ENCODE data around the gene OTOP3.
"Not testable (repeated sequence)": the region's sequence is repeated elsewhere in the genome, so short reads cannot be mapped to it uniquely, and the experiment has no call there.

Gene OTOP3

DNA sequence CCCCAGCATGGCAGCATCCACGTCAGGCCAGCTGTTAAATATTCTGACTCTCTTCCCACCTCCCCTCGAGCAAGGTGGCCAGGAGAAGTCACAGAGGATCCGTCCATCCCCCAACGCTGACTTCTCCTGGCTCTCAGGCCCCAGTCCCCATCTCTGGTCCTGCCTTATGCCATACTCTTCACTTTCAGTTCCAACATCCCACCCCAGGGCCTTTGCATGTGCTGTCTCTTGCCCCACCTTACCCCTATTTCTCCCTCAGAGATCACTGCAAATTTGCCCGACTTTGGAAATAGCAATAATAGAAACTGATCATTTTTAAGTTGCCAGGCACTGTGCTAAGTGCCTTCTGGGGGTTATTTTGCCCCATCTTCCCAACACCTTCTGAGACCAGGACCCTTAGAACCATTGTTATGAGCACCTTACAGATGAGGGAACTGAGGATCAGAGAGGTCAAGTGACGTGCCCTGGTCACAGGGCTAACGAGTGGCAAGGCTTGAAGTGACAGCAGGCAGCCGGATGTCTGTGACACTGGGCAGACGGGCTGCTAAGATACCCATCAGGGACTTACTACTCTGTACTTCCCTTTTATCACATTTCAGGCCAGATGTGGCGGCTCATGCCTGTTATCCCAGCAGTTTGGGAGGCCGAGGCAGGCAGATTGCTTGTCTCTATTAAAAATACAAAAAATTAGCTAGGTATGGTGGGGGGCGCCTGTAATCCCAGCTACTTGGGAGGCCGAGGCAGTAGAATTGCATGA lies 19.1 kb downstream of the OTOP3 start:
- H3K36me3 Mint-ChIP-seq (ENCODE audit: low read depth), result no peaks in the 10 kb centered on the region
- H3K4me1 Mint-ChIP-seq (ENCODE audit: low read depth), result peaks cover 9% of the 10 kb centered on the region
- peaks cover 61% of the 10 kb centered on the region for H3K27me3 Mint-ChIP-seq
- peaks cover 8% of the 10 kb centered on the region for H3K9me3 Mint-ChIP-seq
- intact Hi-C loops (cut with micrococcal nuclease), result no loop called here
- H3K27ac Mint-ChIP-seq, result no peak overlapping the region
- no peak overlapping the region for H3K4me3 Mint-ChIP-seq

DNA sequence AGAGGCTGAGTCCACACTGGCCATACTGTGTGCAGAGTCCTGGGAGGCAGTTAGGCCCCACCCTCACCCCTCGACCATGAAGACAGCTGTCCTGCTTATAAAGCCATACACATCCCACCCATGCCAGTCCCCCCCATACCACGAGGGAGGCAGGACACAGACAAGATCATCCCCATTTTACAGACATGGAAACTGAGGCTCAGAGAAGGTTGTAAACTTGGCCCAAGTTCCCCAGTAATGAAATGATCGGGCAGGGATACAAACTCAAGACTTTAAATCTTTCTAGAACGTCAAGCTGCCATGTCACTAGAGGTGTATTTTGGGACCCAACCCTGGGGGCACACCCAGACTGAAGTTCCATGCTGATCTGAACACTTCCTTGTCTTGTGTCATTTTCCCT lies 20.4 kb downstream of the OTOP3 start:
- intact Hi-C loops (cut with micrococcal nuclease), result no loop called here
- H3K27me3 Mint-ChIP-seq, result peaks cover 60% of the 10 kb centered on the region
- no peak overlapping the region for H3K4me3 Mint-ChIP-seq
- H3K4me1 Mint-ChIP-seq (ENCODE audit: low read depth), result peaks cover 21% of the 10 kb centered on the region
- no peak overlapping the region for H3K27ac Mint-ChIP-seq
- H3K36me3 Mint-ChIP-seq (ENCODE audit: low read depth), result no peaks in the 10 kb centered on the region
- peaks cover 8% of the 10 kb centered on the region for H3K9me3 Mint-ChIP-seq

DNA sequence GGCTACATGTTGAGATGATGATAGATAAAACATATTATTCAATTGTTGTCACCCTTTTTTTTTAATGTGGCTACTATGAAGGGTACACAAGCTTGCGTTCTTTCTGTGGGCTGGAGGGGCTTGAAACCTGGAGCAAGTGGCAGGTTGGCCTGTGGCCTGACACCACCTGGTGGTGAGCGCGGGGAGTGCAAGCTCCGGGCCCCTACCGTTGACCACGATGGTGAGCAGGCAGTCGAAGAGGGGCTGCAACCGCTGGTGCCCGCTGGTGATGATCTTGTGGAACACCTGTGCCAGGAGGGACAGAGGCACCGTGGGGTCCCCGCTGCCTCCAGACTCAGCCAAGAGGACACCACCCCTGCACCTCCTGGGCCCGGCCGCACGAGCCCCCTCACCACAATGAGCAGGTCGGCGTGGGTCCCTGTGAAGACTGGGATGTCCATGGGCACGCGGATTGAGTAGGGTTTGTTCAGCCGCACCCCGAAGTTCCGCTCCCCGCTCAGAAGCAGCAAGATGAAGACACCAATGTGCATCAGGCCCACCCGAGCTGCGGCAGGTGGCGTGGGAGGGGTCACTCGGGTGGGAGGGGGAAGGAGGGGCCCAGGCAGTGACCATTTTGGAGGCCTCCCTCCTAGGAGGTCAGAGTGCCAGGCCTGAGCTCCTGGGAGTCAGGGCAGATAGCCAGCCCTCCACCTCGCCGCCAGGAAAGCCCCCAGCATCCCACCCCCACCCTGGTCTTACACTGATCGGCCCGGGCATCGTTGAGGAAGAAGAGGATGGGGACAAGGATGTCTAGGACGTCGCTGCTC lies 22.4 kb downstream of the OTOP3 start:
- intact Hi-C loops (cut with micrococcal nuclease), result loop anchor here (1.0 kb wide), 1 partner anchor 35 kb away; the partner anchor contains the start of gene USH1G
- Mint-ChIP-seq H3K27me3 (peaks cover 63% of the 10 kb centered on the region), H3K36me3 (ENCODE audit: low read depth) (no peaks in the 10 kb centered on the region), H3K4me1 (ENCODE audit: low read depth) (peaks cover 21% of the 10 kb centered on the region), H3K4me3 (no peak overlapping the region), H3K9me3 (peaks cover 8% of the 10 kb centered on the region), H3K27ac (no peak overlapping the region)

GRCh38 chr17:74959826-74960515 lies 24.3 kb downstream of the OTOP3 start:
- intact Hi-C loops (cut with micrococcal nuclease), result loop anchor here (2.0 kb wide), 1 partner anchor 241 kb away; no protein-coding TSS in a partner anchor
- Mint-ChIP-seq H3K9me3 (peaks cover 8% of the 10 kb centered on the region), H3K27me3 (peaks cover 57% of the 10 kb centered on the region), H3K4me1 (ENCODE audit: low read depth) (peaks cover 18% of the 10 kb centered on the region), H3K36me3 (ENCODE audit: low read depth) (no peaks in the 10 kb centered on the region), H3K4me3 (no peak overlapping the region), H3K27ac (no peak overlapping the region)

GRCh38 chr17:74960570-74961342 lies 25.1 kb downstream of the OTOP3 start:
- Mint-ChIP-seq H3K4me3 (no peak overlapping the region), H3K4me1 (ENCODE audit: low read depth) (peaks cover 18% of the 10 kb centered on the region), H3K9me3 (peaks cover 8% of the 10 kb centered on the region), H3K27ac (no peak overlapping the region), H3K36me3 (ENCODE audit: low read depth) (no peaks in the 10 kb centered on the region), H3K27me3 (peaks cover 58% of the 10 kb centered on the region)
- intact Hi-C loops (cut with micrococcal nuclease), result loop anchor here (1.0 to 2.0 kb wide), 2 partner anchors 46 to 240 kb away; no protein-coding TSS in a partner anchor

GRCh38 chr17:74961657-74962350 lies 26.1 kb downstream of the OTOP3 start:
- H3K27ac Mint-ChIP-seq, result no peak overlapping the region
- peaks cover 49% of the 10 kb centered on the region for H3K27me3 Mint-ChIP-seq
- peaks cover 1% of the 10 kb centered on the region for H3K9me3 Mint-ChIP-seq
- H3K4me1 Mint-ChIP-seq (ENCODE audit: low read depth), result peaks cover 18% of the 10 kb centered on the region
- no peak overlapping the region for H3K4me3 Mint-ChIP-seq
- intact Hi-C loops (cut with micrococcal nuclease), result loop anchor here (1.0 to 2.0 kb wide), 2 partner anchors 44 to 239 kb away; no protein-coding TSS in a partner anchor
- no peaks in the 10 kb centered on the region for H3K36me3 Mint-ChIP-seq (ENCODE audit: low read depth)

DNA sequence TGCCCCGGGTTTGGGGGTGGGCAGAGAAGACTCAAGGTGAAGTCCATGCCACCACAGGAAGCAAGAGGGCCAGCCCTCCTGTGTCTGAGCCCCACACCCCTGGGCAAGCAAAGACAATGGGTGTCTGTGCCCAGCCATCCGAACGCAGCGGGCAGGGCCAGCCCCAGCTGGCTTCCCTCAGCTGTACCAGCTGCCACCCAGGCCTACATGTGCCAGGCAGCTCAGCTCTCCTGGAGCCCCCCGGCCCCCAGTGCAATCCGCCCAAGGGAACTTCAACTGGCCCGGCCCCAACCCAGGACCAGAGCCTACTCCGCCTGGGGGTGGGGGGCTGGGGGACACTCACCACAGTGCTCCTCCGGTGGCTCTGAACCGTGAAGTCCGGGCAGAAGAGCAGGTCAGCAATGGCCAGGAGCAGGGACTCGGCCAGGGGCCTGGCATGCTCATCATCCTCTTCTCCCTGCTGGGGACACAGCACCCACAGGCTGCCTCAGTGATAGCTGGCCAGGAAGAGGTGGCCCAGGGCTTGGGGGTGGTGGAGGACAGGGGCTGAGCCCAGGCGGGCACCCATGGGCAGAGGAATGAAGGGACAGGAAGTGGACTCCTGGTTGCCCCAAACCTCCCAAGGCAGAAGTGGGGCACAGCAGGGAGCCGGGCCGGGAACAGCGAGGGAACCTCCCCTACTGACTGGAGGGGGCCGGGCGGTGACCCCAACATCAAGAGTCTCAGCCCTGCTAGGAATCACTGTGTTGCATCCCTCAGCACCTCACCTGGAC lies 27.1 kb downstream of the OTOP3 start:
- peaks cover 18% of the 10 kb centered on the region for H3K4me1 Mint-ChIP-seq (ENCODE audit: low read depth)
- H3K27me3 Mint-ChIP-seq, result peaks cover 51% of the 10 kb centered on the region
- no peaks in the 10 kb centered on the region for H3K9me3 Mint-ChIP-seq
- no peak overlapping the region for H3K27ac Mint-ChIP-seq
- H3K4me3 Mint-ChIP-seq, result no peak overlapping the region
- intact Hi-C loops (cut with micrococcal nuclease), result no loop called here
- no peaks in the 10 kb centered on the region for H3K36me3 Mint-ChIP-seq (ENCODE audit: low read depth)

DNA sequence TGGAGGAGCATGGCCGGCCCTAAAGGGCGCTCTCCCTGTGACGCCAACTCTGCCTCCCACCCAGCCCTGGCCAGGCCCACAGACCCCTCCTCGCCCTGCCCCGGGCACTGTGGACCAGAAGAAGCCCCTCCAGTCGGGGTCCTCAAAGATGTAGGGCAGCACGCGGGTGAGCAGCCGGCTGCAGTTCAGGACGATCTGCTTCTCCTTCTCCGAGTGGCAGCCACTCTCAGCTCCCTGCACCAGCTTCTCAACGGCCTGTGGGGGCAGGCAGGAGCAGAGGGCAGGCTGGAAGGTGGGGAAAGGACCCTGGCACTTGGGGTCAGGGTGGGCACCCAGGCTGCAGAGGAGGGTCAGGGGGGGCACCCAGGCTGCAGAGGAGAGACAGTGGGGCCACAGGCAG lies 28.0 kb downstream of the OTOP3 start:
- H3K27me3 Mint-ChIP-seq, result peaks cover 46% of the 10 kb centered on the region
- peaks cover 18% of the 10 kb centered on the region for H3K4me1 Mint-ChIP-seq (ENCODE audit: low read depth)
- no peaks in the 10 kb centered on the region for H3K9me3 Mint-ChIP-seq
- no peaks in the 10 kb centered on the region for H3K36me3 Mint-ChIP-seq (ENCODE audit: low read depth)
- H3K27ac Mint-ChIP-seq, result no peak overlapping the region
- H3K4me3 Mint-ChIP-seq, result no peak overlapping the region
- intact Hi-C loops (cut with micrococcal nuclease), result no loop called here

DNA sequence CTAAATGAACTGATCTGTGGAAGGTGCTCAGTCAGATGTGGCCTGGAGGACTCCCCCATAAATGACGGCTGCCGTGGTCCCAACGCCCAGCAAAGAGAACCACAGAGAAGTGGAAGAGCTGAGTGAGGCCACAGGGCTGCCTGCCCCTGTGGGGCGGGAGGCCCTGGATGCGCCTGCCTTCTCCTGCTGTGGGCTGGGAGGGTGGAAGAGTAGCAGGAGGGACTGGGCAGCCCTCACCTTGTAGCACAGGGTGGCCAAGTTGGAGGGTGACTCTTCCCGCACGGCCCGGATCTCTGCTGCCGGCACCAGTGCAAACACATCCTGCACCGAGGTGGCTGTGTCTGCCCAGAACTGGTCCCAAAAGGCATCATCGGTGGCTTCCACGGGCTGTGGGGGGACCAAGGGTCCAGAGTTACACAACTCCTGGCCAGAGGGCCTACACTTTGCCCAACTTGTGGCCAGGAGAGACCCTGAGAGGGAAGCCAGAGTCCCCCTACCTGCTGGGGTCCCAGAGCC lies 28.6 kb downstream of the OTOP3 start:
- Mint-ChIP-seq H3K27ac (no peak overlapping the region), H3K4me3 (no peak overlapping the region), H3K36me3 (ENCODE audit: low read depth) (no peaks in the 10 kb centered on the region), H3K9me3 (no peaks in the 10 kb centered on the region), H3K27me3 (peaks cover 46% of the 10 kb centered on the region), H3K4me1 (ENCODE audit: low read depth) (peaks cover 18% of the 10 kb centered on the region)
- intact Hi-C loops (cut with micrococcal nuclease), result no loop called here

- H3K36me3 Mint-ChIP-seq (ENCODE audit: low read depth), result no peaks in the 10 kb centered on the region
- no peaks in the 10 kb centered on the region for H3K9me3 Mint-ChIP-seq
- no peak overlapping the region for H3K27ac Mint-ChIP-seq
- H3K4me1 Mint-ChIP-seq (ENCODE audit: low read depth), result peaks cover 14% of the 10 kb centered on the region
- no peak overlapping the region for H3K4me3 Mint-ChIP-seq
- intact Hi-C loops (cut with micrococcal nuclease), result no loop called here
- peaks cover 43% of the 10 kb centered on the region for H3K27me3 Mint-ChIP-seq
These were observed 29.4 kb downstream of the OTOP3 start for GRCh38 chr17:74964988-74965622.

GRCh38 chr17:74968361-74968780 lies 32.7 kb downstream of the OTOP3 start:
- no peak overlapping the region for H3K4me3 Mint-ChIP-seq
- peaks cover 11% of the 10 kb centered on the region for H3K4me1 Mint-ChIP-seq (ENCODE audit: low read depth)
- H3K27ac Mint-ChIP-seq, result no peak overlapping the region
- peaks cover 60% of the 10 kb centered on the region for H3K27me3 Mint-ChIP-seq
- intact Hi-C loops (cut with micrococcal nuclease), result no loop called here
- H3K9me3 Mint-ChIP-seq, result no peaks in the 10 kb centered on the region
- H3K36me3 Mint-ChIP-seq (ENCODE audit: low read depth), result no peaks in the 10 kb centered on the region

DNA sequence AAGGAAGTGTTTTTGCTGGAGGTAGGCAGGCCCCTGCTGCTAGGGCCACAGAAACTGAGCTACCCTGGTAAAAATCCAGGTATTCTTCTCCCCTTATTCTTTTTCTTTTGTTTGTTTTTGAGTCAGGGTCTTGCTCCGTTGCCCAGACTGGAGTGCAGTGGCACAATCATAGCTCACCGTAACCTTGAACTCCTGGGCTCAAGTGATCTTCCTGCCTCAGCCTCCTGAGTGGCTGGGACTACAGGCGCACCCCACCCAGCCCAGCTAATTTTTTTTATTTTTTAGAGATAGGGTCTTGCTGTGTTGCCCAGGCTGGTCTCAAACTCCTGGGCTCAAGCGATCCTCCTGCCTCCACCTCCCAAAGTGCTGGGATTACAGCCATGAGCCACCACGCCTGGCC lies 33.8 kb downstream of the OTOP3 start:
- H3K4me3 Mint-ChIP-seq; H3K27ac Mint-ChIP-seq; H3K4me1 Mint-ChIP-seq (ENCODE audit: low read depth); intact Hi-C loops (cut with micrococcal nuclease); H3K36me3 Mint-ChIP-seq (ENCODE audit: low read depth); H3K9me3 Mint-ChIP-seq: not testable (repeated sequence)
- H3K27me3 Mint-ChIP-seq, result peaks cover 66% of the 10 kb centered on the region

All from dendritic cell treated with granulocyte-macrophage colony-stimulating factor and Interleukin-4, amounts not matched to agents 40 ng/mL and 50 ng/mL, for 4 days (primary cell).